K562 (cell line): ENCODE measurements around the gene FGF9. TPM values are rescaled to one million over a fixed set of nuclear protein-coding genes. Genes with fewer than 3 reads are reported as not detected.

Experiments used
- ATAC-seq: fragments of 200-7000 bp; cut with Tn5 transposase; 3 replicates; pipeline ENCODE4 v1.9.1; 2020; ENCODE audit warnings: moderate library complexity
- BruUV-seq: library from RNA; stranded (reverse); fragments of 400-500 nt; replicated peaks from 2 replicates; lab custom pipeline; 2021; lab: Mats Ljungman, UMichigan
- CTCF ChIA-PET: fragments of 300-600 bp; formaldehyde crosslinking; extraction: SDS; loops from one replicate; lab custom pipeline; 2021; ENCODE audit warnings: low intra/inter-chr PET ratio; lab: Yijun Ruan, JAX
- POLR2A ChIA-PET: fragments of 300-600, 350-650 bp; sonication (Branson Sonifier 250); formaldehyde crosslinking; extraction: SDS; loops from one replicate; lab custom pipeline; 2021; ENCODE audit warnings: antibody characterized with exemption, inconsistent platforms; lab: Yijun Ruan, JAX
- DNase-seq, 4 experiments: peaks; one replicate each; pipeline versions ENCODE4 v3.0.0 to v3.0.0-alpha.2; 2011 to 2018; ENCODE audit warnings: low spot score in 3 of 4, mixed read lengths in 3 of 4; ENCODE audit errors: extremely low read depth in 1 of 4
- FAIRE-seq: peaks from 2 replicates; lab custom pipeline; 2011; peaks lifted over from hg19 to GRCh38; lab: Jason Lieb, UNC
- H2AFZ ChIP-seq: 2 replicates; pipeline ENCODE4 v1.6.0; 2011; ENCODE audit warnings: low read depth, low read length, control low read depth, inconsistent platforms
- H3K27ac ChIP-seq: fragments of 200-600 bp; 3 replicates; pipeline ENCODE4 v1.8.0; 2011; ENCODE audit warnings: low read depth, mild to moderate bottlenecking, control low read depth, inconsistent platforms, low read length, moderate library complexity, mixed read lengths; ENCODE audit errors: extremely low read depth
- H3K27me3 ChIP-seq, 2 experiments: fragments of 300-600 bp in 1 of 2; 2 replicates in 1 of 2; 3 replicates in 1 of 2; pipeline versions ENCODE4 v1.6.0 to v1.8.0; 2011; ENCODE audit warnings: inconsistent platforms in 2 of 2, low read length in 2 of 2, mild to moderate bottlenecking in 1 of 2, mixed read lengths in 1 of 2, moderate library complexity in 1 of 2; ENCODE audit not compliant: control insufficient read depth in 2 of 2, insufficient read depth in 2 of 2
- H3K36me3 ChIP-seq: fragments of 300-600 bp; 3 replicates; pipeline ENCODE4 v1.8.0; 2011; ENCODE audit warnings: mild to moderate bottlenecking, low read length, inconsistent platforms; ENCODE audit not compliant: control insufficient read depth, insufficient read depth
- H3K4me1 ChIP-seq, 2 experiments: fragments of 200-600 bp in 1 of 2; replicated peaks in 1 of 2; 2 replicates in 1 of 2; 3 replicates in 1 of 2; pipeline versions ENCODE4 v1.5.1 to v1.8.0; 2011; ENCODE audit warnings: inconsistent platforms in 2 of 2, low read length in 2 of 2, mild to moderate bottlenecking in 1 of 2, mixed read lengths in 1 of 2, moderate library complexity in 1 of 2; ENCODE audit not compliant: control insufficient read depth in 2 of 2, insufficient read depth in 2 of 2
- H3K4me2 ChIP-seq: 2 replicates; pipeline ENCODE4 v1.6.1; 2011; ENCODE audit warnings: low read length, control low read depth, inconsistent platforms, mixed read lengths; ENCODE audit not compliant: insufficient read depth
- H3K4me3 ChIP-seq: fragments of 200-600 bp; sonication (generic), shearing (Covaris generic); 2 replicates; pipeline ENCODE4 v1.5.1; 2016; ENCODE audit warnings: control low read depth, inconsistent platforms
- H3K79me2 ChIP-seq: fragments of 200-600 bp; 3 replicates; pipeline ENCODE4 v1.8.0; 2011; ENCODE audit warnings: low read length, inconsistent platforms; ENCODE audit not compliant: control insufficient read depth, insufficient read depth
- H3K9ac ChIP-seq, 2 experiments: 2 replicates each; pipeline versions ENCODE4 v1.6.0 to v1.6.1; 2011; ENCODE audit warnings: low read depth in 2 of 2, low read length in 2 of 2, control low read depth in 1 of 2, inconsistent platforms in 1 of 2, mild to moderate bottlenecking in 1 of 2, mixed read lengths in 1 of 2; ENCODE audit not compliant: insufficient read depth in 1 of 2
- H3K9me1 ChIP-seq: one replicate; pipeline ENCODE4 v1.6.0; 2011; ENCODE audit warnings: inconsistent platforms, mild to moderate bottlenecking, low read length, moderate library complexity; ENCODE audit not compliant: control insufficient read depth, insufficient read depth
- H3K9me3 ChIP-seq: replicated peaks from 2 replicates; pipeline ENCODE4 v1.5.1; 2011; ENCODE audit warnings: low read depth, low read length, inconsistent platforms; ENCODE audit not compliant: control insufficient read depth, insufficient read depth
- H4K20me1 ChIP-seq: replicated peaks from 2 replicates; pipeline ENCODE4 v1.6.1; 2011; ENCODE audit warnings: low read length, inconsistent platforms, mixed read lengths; ENCODE audit not compliant: control insufficient read depth, insufficient read depth
- CHAMP1 ChIP-seq: fragments of 450-650 bp; IDR thresholded peaks from 2 replicates; pipeline ENCODE4 v1.6.1; 2016; ENCODE audit warnings: mild to moderate bottlenecking
- DACH1 ChIP-seq: fragments of 450-650 bp; IDR thresholded peaks from 2 replicates; pipeline ENCODE4 v1.6.1; 2018; ENCODE audit not compliant: partially characterized antibody
- MLX ChIP-seq, 2 experiments: fragments of 450-650 bp in 1 of 2; sonication (generic) in 1 of 2; formaldehyde crosslinking; conservative IDR thresholded peaks; 2 replicates each; pipeline versions ENCODE4 v1.4.0 to v1.8.1; 2020 to 2022; ENCODE audit warnings: mild to moderate bottlenecking in 1 of 2, missing genetic modification reagents in 1 of 2
- RAD51 ChIP-seq: fragments of 450-650 bp; IDR thresholded peaks from 2 replicates; pipeline ENCODE4 v1.7.1; 2016; ENCODE audit warnings: low read depth, mild to moderate bottlenecking, borderline replicate concordance
- TFE3 ChIP-seq: fragments of 450-650 bp; formaldehyde crosslinking; IDR thresholded peaks from 2 replicates; pipeline ENCODE4 v1.4.0; 2020; ENCODE audit warnings: mild to moderate bottlenecking, mixed read lengths
- USF2 ChIP-seq: sonication (generic); formaldehyde crosslinking; IDR thresholded peaks from 2 replicates; pipeline ENCODE4 v1.5.0; 2020; ENCODE audit warnings: missing genetic modification reagents
- ZNF561 ChIP-seq: fragments of 450-650 bp; formaldehyde crosslinking; conservative IDR thresholded peaks from 2 replicates; pipeline ENCODE4 v1.4.0; 2020; ENCODE audit warnings: mild to moderate bottlenecking, moderate library complexity
- WGBS: fragments of 100-300 bp; shearing (Covaris generic); methylation state at CpG from one replicate; pipeline ENCODE4 v1.1.6; 2016; ENCODE audit warnings: low coverage, mixed read lengths; ENCODE audit not compliant: insufficient coverage; ENCODE audit errors: missing lambda C conversion rate; 5-methylcytosine and 5-hydroxymethylcytosine counted together
- in situ Hi-C: fragments of 300-500 bp; cut with MboI; formaldehyde crosslinking; loops from 4 replicates; pipeline ENCODE4 v1.15.0; 2018; ENCODE audit warnings: inconsistent platforms, mixed read lengths
- intact Hi-C: fragments of 100-400 bp; cut with micrococcal nuclease; formaldehyde crosslinking; loops from 2 replicates; pipeline ENCODE4 v1.14.2; 2022
- polyA plus RNA-seq, 8 experiments: library from polyadenylated mRNA; depleted of rRNA in 4 of 8; stranded (reverse) in 5 of 8; unstranded in 3 of 8; fragments of >200 nt; fragmentation: Nextera tagmentation in 2 of 8; fragmentation: Illumina TruSeq in 1 of 8; extraction: Ambion mirVana in 2 of 8; extraction: Trizol in 1 of 8; gene quantifications; 2 replicates each; pipeline versions ENCODE4 v1.2.1 to v1.2.3, GENCODE V29; 2011 to 2014; ENCODE audit warnings: inconsistent platforms in 1 of 8, missing spikeins in 1 of 8
- total RNA-seq, 7 experiments: library from RNA; depleted of rRNA in 6 of 7; stranded (reverse); fragments of >200 nt in 6 of 7; fragmentation: Illumina TruSeq in 2 of 7; extraction: Trizol in 2 of 7; gene quantifications; 2 replicates each; pipeline versions ENCODE4 v1.2.1 to v1.2.3, GENCODE V29; 2011 to 2021; ENCODE audit warnings: low replicate concordance in 1 of 7

FGF9 gene
- total and polyA plus RNA-seq, 9 of the 15 experiments (the other 6 are each of a cell fraction or from before 2014, with no cell fraction given): not detected

- FAIRE-seq (no peak), ATAC-seq (no peak), DNase-seq (no peak)
- Histone ChIP-seq H3K27ac (no peak overlapping the region), H4K20me1 (no peaks in the 10 kb centered on the region), H3K36me3 (no peaks in the 10 kb centered on the region), H3K4me3 (no peak overlapping the region), H2AFZ (no peak overlapping the region), H3K27me3 (peaks cover 1 to 21% of the 10 kb centered on the region in 2 experiments; a peak in 3 of 5 replicates), H3K9ac (no peak overlapping the region), H3K4me2 (no peak overlapping the region), H3K79me2 (no peaks in the 10 kb centered on the region), H3K9me1 (no peaks in the 10 kb centered on the region), H3K9me3 (no peaks in the 10 kb centered on the region), H3K4me1 (no peaks in the 10 kb centered on the region)
- intact Hi-C loops (no loop called here), in situ Hi-C loops (no loop called here)
- WGBS: 2% methylated on average over 7 of the region's 7 CpGs
- POLR2A ChIA-PET: no interaction called here
- CTCF ChIA-PET: no interaction called here
- TF ChIP-seq RAD51 (peak; percentile 62; the same call in 1 of the 2 replicates), TFE3 (CRISPR knock-in tag) (peak; percentile 79), DACH1 (no peak), USF2 (CRISPR knock-in tag) (0 out of 2 replicates have a peak, but pooled peaks have one; percentile 14), CHAMP1 (no peak), ZNF561 (no peak), MLX (CRISPR knock-in tag; conservative IDR thresholded peaks at IDR 0.05) (no peak)
- no TSS peak for BruUV-seq
Observed at GRCh38 chr13:21685485-21686064, 14.7 kb downstream of the FGF9 start.
